Measurements from ENCODE around the gene STYX. TPM values are rescaled to one million over a fixed set of nuclear protein-coding genes. Genes with fewer than 3 reads are reported as not detected.

STYX gene
- total RNA-seq, 1 experiment from 2014 or later: 13.6 TPM

DNA sequence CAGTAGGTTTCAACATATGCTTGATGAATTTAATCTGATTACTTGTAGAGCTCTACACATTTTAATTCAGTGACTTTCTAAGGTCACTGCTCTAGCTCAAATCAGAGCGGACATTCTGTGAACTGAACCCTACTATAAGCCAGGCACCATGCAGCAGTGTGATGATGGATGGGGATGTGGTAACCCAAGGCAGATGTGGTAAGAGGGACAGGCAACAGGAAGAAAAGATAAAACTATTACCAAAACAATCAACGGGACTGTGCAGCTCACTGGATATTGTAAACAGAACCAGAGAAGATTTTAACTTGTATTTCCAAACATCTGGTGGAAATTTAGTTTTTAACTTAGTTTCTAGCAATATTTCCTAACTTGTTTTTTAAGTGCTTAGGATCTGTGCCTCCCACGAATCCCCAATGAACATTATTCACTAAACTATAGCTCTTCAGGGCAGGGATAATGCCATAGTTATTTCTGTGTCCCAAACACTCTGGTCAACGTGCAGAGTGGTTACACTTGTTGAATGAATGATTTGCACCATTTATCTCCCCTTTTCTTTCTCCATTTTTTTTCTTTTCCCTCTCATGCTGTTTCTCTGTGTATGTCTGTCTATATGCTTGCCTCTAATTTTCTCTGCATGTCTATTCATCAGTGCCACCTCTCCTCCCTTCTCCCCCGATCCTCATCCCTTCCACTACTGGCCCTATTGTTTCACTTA is 37.6 kb upstream of the STYX start:
- H3K4me3 Mint-ChIP-seq (ENCODE audit: low read depth, unreplicated experiment): peak overlapping the region; percentile 90
- intact Hi-C loops (cut with micrococcal nuclease; ENCODE audit: unreplicated experiment): loop anchor here (5.0 kb wide), 1 partner anchor 40 kb away; no protein-coding TSS in a partner anchor
- CTCF ChIA-PET: no interaction called here
- DNase-seq: no peak
- TF ChIP-seq, protein P1, sequence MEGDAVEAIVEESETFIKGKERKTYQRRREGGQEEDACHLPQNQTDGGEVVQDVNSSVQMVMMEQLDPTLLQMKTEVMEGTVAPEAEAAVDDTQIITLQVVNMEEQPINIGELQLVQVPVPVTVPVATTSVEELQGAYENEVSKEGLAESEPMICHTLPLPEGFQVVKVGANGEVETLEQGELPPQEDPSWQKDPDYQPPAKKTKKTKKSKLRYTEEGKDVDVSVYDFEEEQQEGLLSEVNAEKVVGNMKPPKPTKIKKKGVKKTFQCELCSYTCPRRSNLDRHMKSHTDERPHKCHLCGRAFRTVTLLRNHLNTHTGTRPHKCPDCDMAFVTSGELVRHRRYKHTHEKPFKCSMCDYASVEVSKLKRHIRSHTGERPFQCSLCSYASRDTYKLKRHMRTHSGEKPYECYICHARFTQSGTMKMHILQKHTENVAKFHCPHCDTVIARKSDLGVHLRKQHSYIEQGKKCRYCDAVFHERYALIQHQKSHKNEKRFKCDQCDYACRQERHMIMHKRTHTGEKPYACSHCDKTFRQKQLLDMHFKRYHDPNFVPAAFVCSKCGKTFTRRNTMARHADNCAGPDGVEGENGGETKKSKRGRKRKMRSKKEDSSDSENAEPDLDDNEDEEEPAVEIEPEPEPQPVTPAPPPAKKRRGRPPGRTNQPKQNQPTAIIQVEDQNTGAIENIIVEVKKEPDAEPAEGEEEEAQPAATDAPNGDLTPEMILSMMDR (IDR thresholded peaks at IDR 0.05; ENCODE audit: unreplicated experiment): no peak
- H3K27ac Mint-ChIP-seq (ENCODE audit: unreplicated experiment): peak overlapping the region; percentile 86
- H3K27me3 Mint-ChIP-seq (ENCODE audit: unreplicated experiment): no peaks in the 10 kb centered on the region
- BruUV-seq (replicated peaks): no TSS peak
- no peaks in the 10 kb centered on the region for H3K9me3 Mint-ChIP-seq (ENCODE audit: low read depth, unreplicated experiment)
- peaks cover 32% of the 10 kb centered on the region for H3K36me3 Mint-ChIP-seq (ENCODE audit: insufficient read depth, unreplicated experiment)
- H3K4me1 Mint-ChIP-seq (ENCODE audit: low read depth, unreplicated experiment): peaks cover 45% of the 10 kb centered on the region

DNA sequence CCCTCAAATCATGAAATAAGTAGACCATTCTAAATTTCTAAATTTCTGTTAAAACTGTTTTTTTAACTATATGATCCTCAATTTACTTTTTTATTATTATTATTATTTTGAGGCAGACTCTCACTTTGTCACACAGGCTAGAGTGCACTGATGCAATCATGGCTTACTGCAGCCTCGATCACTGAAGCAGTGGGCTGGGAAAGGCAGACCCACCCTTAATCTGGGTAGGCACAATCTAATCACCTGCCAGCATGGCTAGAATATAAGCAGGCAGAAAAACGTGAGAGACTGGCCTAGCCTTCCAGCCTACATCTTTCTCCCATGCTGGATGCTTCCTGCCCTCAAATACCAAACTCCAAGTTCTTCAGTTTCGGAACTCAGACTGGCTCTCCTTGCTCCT is 36.9 kb upstream of the STYX start:
- CTCF ChIA-PET: no interaction called here
- no peak for DNase-seq
- no TSS peak for BruUV-seq (replicated peaks)
- Mint-ChIP-seq H3K27ac (ENCODE audit: unreplicated experiment) (peak overlapping the region; percentile 86), H3K4me3 (ENCODE audit: low read depth, unreplicated experiment) (peak overlapping the region; percentile 90), H3K27me3 (ENCODE audit: unreplicated experiment) (no peaks in the 10 kb centered on the region), H3K36me3 (ENCODE audit: insufficient read depth, unreplicated experiment) (peaks cover 32% of the 10 kb centered on the region), H3K4me1 (ENCODE audit: low read depth, unreplicated experiment) (peaks cover 46% of the 10 kb centered on the region), H3K9me3 (ENCODE audit: low read depth, unreplicated experiment) (no peaks in the 10 kb centered on the region)
- TF ChIP-seq, protein P1 (IDR thresholded peaks at IDR 0.05; ENCODE audit: unreplicated experiment): no peak
- intact Hi-C loops (cut with micrococcal nuclease; ENCODE audit: unreplicated experiment): loop anchor here (5.0 kb wide), 1 partner anchor 41 kb away; no protein-coding TSS in a partner anchor

- BruUV-seq (replicated peaks): no TSS peak
- intact Hi-C loops (cut with micrococcal nuclease; ENCODE audit: unreplicated experiment): loop anchor here (5.0 kb wide), 1 partner anchor 41 kb away; no protein-coding TSS in a partner anchor
- peak overlapping the region; percentile 86 for H3K27ac Mint-ChIP-seq (ENCODE audit: unreplicated experiment)
- peak overlapping the region; percentile 90 for H3K4me3 Mint-ChIP-seq (ENCODE audit: low read depth, unreplicated experiment)
- no peaks in the 10 kb centered on the region for H3K27me3 Mint-ChIP-seq (ENCODE audit: unreplicated experiment)
- peaks cover 44% of the 10 kb centered on the region for H3K4me1 Mint-ChIP-seq (ENCODE audit: low read depth, unreplicated experiment)
- no peak for DNase-seq
- TF ChIP-seq, protein P1 (IDR thresholded peaks at IDR 0.05; ENCODE audit: unreplicated experiment): no peak
- H3K9me3 Mint-ChIP-seq (ENCODE audit: low read depth, unreplicated experiment): no peaks in the 10 kb centered on the region
- CTCF ChIA-PET: no interaction called here
- H3K36me3 Mint-ChIP-seq (ENCODE audit: insufficient read depth, unreplicated experiment): peaks cover 32% of the 10 kb centered on the region
Observed at GRCh38 chr14:52693532-52693931, 36.4 kb upstream of the STYX start.

GRCh38 chr14:52694761-52695480 is 35.0 kb upstream of the STYX start:
- CTCF ChIA-PET: interaction anchor here (0.7 to 1.2 kb wide), 2 partner anchors 35 to 39 kb away, joined by 3 to 4 read pairs; partner anchors contain the start of gene STYX
- H3K4me3 Mint-ChIP-seq (ENCODE audit: low read depth, unreplicated experiment): peak overlapping the region; percentile 90
- intact Hi-C loops (cut with micrococcal nuclease; ENCODE audit: unreplicated experiment): loop anchor here (5.0 kb wide), 1 partner anchor 43 kb away; no protein-coding TSS in a partner anchor
- no peaks in the 10 kb centered on the region for H3K9me3 Mint-ChIP-seq (ENCODE audit: low read depth, unreplicated experiment)
- H3K4me1 Mint-ChIP-seq (ENCODE audit: low read depth, unreplicated experiment): peaks cover 44% of the 10 kb centered on the region
- TF ChIP-seq, protein P1 (IDR thresholded peaks at IDR 0.05; ENCODE audit: unreplicated experiment): no peak
- peak overlapping the region; percentile 86 for H3K27ac Mint-ChIP-seq (ENCODE audit: unreplicated experiment)
- BruUV-seq (replicated peaks): no TSS peak
- peaks cover 32% of the 10 kb centered on the region for H3K36me3 Mint-ChIP-seq (ENCODE audit: insufficient read depth, unreplicated experiment)
- DNase-seq: peak; percentile 38
- H3K27me3 Mint-ChIP-seq (ENCODE audit: unreplicated experiment): no peaks in the 10 kb centered on the region
